ENCODE measurements around the gene ATXN7L3B.

The ATXN7L3B gene

GRCh38 chr12:74551291-74551690 lies 13.7 kb downstream of the ATXN7L3B start:
- DNase-seq (ENCODE audit: low spot score): no peak

- DNase-seq (ENCODE audit: low spot score): no peak
Observed at GRCh38 chr12:74552201-74552600, 14.6 kb downstream of the ATXN7L3B start.

GRCh38 chr12:74559728-74560127 lies 22.1 kb downstream of the ATXN7L3B start:
- DNase-seq (ENCODE audit: low spot score): no peak

DNA sequence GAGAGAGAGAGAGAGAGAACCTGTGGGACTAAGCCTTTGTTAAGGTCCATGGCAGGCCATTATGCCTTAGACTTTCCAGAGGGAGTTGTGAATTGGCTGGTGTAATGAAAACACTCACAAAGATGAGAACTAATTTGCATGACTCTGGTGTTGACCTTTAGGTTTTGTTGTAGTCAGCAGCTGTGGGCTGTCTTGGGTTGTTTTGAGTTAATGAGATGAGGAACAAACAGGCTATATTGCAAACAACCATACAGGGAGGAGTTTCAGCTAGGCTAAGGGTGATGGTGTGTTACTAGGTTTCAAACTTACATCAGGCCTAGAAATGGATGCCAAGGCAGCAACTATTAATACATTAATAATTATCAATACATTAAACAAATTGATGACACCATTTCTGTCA lies 26.3 kb downstream of the ATXN7L3B start:
- DNase-seq (ENCODE audit: low spot score): no peak

GRCh38 chr12:74578486-74578885 lies 40.9 kb downstream of the ATXN7L3B start:
- DNase-seq (ENCODE audit: low spot score): no peak

- no peak for DNase-seq (ENCODE audit: low spot score)
Observed at GRCh38 chr12:74579446-74579845, 41.8 kb downstream of the ATXN7L3B start.

- no peak for DNase-seq (ENCODE audit: low spot score)
Observed at GRCh38 chr12:74579981-74580380, 42.3 kb downstream of the ATXN7L3B start.

DNA sequence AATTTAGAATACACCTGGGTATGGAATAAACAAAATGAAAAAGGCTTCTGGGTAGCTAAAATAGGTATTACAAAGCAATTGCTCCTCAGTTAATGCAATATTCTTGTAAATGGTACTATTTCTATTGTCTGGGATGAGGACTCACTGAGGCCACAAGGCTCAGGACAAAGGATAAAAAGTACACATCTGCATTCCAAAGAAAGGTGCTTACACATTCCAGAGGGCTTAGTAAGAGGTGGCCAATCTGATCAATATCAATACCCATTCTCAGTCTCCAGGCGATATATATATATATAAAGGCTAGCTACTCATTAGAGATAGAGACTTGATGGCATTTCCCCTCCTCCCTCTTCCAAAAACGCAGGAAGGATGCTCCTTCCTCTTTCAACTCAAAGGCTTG lies 43.8 kb downstream of the ATXN7L3B start:
- DNase-seq (ENCODE audit: low spot score): no peak

DNA sequence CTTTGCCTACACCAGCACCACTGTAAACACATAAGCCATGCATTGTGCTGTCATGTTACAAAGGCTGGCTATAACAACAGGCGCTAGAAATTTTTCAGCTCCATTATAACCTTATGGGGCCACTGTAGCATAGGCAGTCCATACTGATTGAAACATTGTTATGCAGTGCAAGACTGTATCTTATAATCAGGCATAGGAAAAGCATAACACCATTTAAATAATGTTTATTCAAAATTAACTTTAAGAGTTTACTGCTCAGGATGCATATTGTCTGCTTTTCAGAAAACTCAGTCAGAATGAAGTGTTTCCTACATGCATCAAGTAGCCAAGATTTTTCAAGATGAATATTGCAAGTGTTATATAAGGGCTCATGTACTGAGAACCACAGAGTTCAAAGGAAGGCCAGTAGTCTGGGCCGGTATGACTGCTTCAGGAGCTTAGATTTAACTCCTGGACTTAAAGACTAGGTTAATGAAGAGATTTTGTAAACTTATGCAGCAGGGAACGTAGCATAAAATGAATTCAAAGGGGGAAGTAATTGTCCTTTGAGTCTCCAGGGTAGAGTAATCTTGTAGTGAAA lies 46.9 kb downstream of the ATXN7L3B start:
- no peak for DNase-seq (ENCODE audit: low spot score)

DNA sequence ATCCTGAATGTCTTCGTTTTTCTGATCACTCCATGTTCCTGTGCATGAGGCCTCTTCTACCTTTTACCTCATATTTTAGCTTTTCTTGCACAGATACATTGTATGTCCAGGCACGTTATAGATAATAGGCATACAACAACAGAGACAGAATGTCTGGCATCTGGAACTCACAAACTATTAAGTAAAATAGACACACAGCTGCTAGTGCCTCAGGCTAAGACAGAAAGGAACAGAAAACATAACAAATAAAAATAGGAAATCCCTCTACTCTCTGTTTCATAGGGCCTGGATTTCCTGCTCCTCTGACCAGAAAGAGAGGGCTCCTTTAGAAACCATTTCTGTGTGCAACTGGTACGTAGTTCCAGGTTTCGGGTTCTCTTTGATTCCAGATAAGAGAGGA lies 48.6 kb downstream of the ATXN7L3B start:
- DNase-seq (ENCODE audit: low spot score): no peak
